Transverse colon (tissue), 4 donors: ENCODE measurements around the gene ARFIP1. TPM values are rescaled to one million over a fixed set of nuclear protein-coding genes. Genes with fewer than 3 reads are reported as not detected.
A peak's percentile ranks its signal among the peaks of the same experiment; 100 is the strongest.

Source experiments
- DNase-seq: peaks from one replicate; pipeline ENCODE4 v3.0.0-alpha.2; 2019
- H3K27ac ChIP-seq, 4 donors: fragments of 200-600 bp; sonication (generic); 2 replicates each; pipeline ENCODE4 v1.5.1; 2016 to 2018; ENCODE audit warnings: inconsistent platforms in 4 of 4
- H3K27me3 ChIP-seq: fragments of 200-600 bp; sonication (generic); 2 replicates; pipeline ENCODE4 v1.5.1; 2017; ENCODE audit warnings: inconsistent platforms
- H3K36me3 ChIP-seq, 4 donors: fragments of 200-600 bp; sonication (generic); 2 replicates each; pipeline ENCODE4 v1.5.1; 2017 to 2019; ENCODE audit warnings: inconsistent platforms in 4 of 4
- H3K4me1 ChIP-seq, 4 donors: fragments of 200-600 bp; sonication (generic); 2 replicates each; pipeline ENCODE4 v1.5.1; 2017 to 2020; ENCODE audit warnings: inconsistent platforms in 4 of 4
- H3K4me3 ChIP-seq, 4 donors: fragments of 200-600 bp; sonication (generic); 1 replicate in 1 of 4; 2 replicates in 3 of 4; pipeline versions ENCODE4 v1.5.1 to v1.6.1; 2017 to 2019; ENCODE audit warnings: inconsistent platforms in 4 of 4
- H3K9me3 ChIP-seq, 2 donors: fragments of 200-600 bp; sonication (generic); 2 replicates each; pipeline ENCODE4 v1.5.1; 2017 to 2019; ENCODE audit warnings: inconsistent platforms in 2 of 2
- EP300 ChIP-seq: sonication (generic); formaldehyde crosslinking; IDR thresholded peaks from one replicate; pipeline ENCODE4 v1.6.1; 2017; ENCODE audit warnings: antibody characterized with exemption, low read depth
- POLR2A ChIP-seq: fragments of 450-650 bp; IDR thresholded peaks from one replicate; pipeline ENCODE4 v1.6.1; 2016; ENCODE audit warnings: antibody characterized with exemption, mild to moderate bottlenecking, moderate library complexity
- POLR2AphosphoS5 ChIP-seq, 3 donors: sonication (generic); formaldehyde crosslinking; IDR thresholded peaks; one replicate each; pipeline ENCODE4 v1.6.1; 2016; ENCODE audit warnings: antibody characterized with exemption in 3 of 3
- WGBS, 2 donors: methylation state at CpG; one replicate each; pipeline ENCODE4 v1.1.5; 2018; ENCODE audit warnings: low coverage in 1 of 2; 5-methylcytosine and 5-hydroxymethylcytosine counted together
- in situ Hi-C, 4 donors: fragments of 200-750 bp; cut with MboI; loops; one replicate each; pipeline versions ENCODE4 v1.15.0 to v1.15.1; 2017; ENCODE audit warnings: low sequenced_read_pairs in 3 of 4, low pct_ligation_motif_present in 1 of 4, low pct_unique_long_range_greater_than_20kb in 1 of 4
- intact Hi-C: fragments of 100-400 bp; cut with DNase I; formaldehyde crosslinking; loops from one replicate; pipeline ENCODE4 v1.15.1; 2023; ENCODE audit warnings: low total_unique reads
- total RNA-seq, 4 donors: library from RNA; depleted of rRNA; stranded (reverse); fragments of >200 nt; gene quantifications; one replicate each; pipeline ENCODE4 v1.1.0, GENCODE V29; 2016
- TF ChIP-seq, protein P1 (sequence below), 5 experiments: fragments of 200-600 bp in 3 of 5; fragments of 450-650 bp in 2 of 5; sonication (generic) in 3 of 5; IDR thresholded peaks; 1 replicate in 2 of 5; 2 replicates in 3 of 5; pipeline ENCODE4 v1.5.1; 2016 to 2017; ENCODE audit warnings: antibody characterized with exemption in 5 of 5, inconsistent platforms in 3 of 5, mild to moderate bottlenecking in 2 of 5, moderate library complexity in 1 of 5

Gene ARFIP1
- total RNA-seq, 4 donors from 2014 or later: 35.0 to 115 (median 46.2) TPM

GRCh38 chr4:152777488-152777887 lies 2.3 kb upstream of the ARFIP1 start:
- intact Hi-C loops (loop anchor here (10.0 kb wide), 1 partner anchor 1463 kb away; no protein-coding TSS in a partner anchor), in situ Hi-C loops (no loop called here)
- Histone ChIP-seq H3K36me3 (no peaks in the 10 kb centered on the region), H3K27me3 (no peaks in the 10 kb centered on the region), H3K9me3 (no peaks in the 10 kb centered on the region), H3K4me3 (no peak overlapping the region), H3K4me1 (peaks cover 9 to 28% (median 20%) of the 10 kb centered on the region in 4 donors), H3K27ac (no peak overlapping the region)
- WGBS, 2 donors: 94 to 100% methylated on average over 1 of the region's 1 CpG
- DNase-seq: no peak
- TF ChIP-seq POLR2A (no peak), POLR2AphosphoS5 (IDR thresholded peaks at IDR 0.05) (no peak), EP300 (no peak)
- TF ChIP-seq, protein P1, sequence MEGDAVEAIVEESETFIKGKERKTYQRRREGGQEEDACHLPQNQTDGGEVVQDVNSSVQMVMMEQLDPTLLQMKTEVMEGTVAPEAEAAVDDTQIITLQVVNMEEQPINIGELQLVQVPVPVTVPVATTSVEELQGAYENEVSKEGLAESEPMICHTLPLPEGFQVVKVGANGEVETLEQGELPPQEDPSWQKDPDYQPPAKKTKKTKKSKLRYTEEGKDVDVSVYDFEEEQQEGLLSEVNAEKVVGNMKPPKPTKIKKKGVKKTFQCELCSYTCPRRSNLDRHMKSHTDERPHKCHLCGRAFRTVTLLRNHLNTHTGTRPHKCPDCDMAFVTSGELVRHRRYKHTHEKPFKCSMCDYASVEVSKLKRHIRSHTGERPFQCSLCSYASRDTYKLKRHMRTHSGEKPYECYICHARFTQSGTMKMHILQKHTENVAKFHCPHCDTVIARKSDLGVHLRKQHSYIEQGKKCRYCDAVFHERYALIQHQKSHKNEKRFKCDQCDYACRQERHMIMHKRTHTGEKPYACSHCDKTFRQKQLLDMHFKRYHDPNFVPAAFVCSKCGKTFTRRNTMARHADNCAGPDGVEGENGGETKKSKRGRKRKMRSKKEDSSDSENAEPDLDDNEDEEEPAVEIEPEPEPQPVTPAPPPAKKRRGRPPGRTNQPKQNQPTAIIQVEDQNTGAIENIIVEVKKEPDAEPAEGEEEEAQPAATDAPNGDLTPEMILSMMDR (IDR thresholded peaks at IDR 0.05): no peak

GRCh38 chr4:152778656-152779512 lies 870 bp upstream of the ARFIP1 start:
- DNase-seq: peak; percentile 32
- Histone ChIP-seq H3K27ac (peak overlapping the region; percentile 87 to 93 (median 92)), H3K4me1 (peaks cover 10 to 41% (median 20%) of the 10 kb centered on the region in 4 donors), H3K36me3 (no peaks in the 10 kb centered on the region), H3K9me3 (no peaks in the 10 kb centered on the region), H3K27me3 (no peaks in the 10 kb centered on the region), H3K4me3 (peak overlapping the region; percentile 66 to 78 (median 71))
- 3 to 4% methylated on average over 16 to 30 of the region's 30 CpGs for WGBS, 2 donors
- no peak for TF ChIP-seq POLR2AphosphoS5 (IDR thresholded peaks at IDR 0.05)
- no peak for TF ChIP-seq POLR2A
- no peak for TF ChIP-seq EP300
- TF ChIP-seq, protein P1 (IDR thresholded peaks at IDR 0.05): no peak
- intact Hi-C loops (loop anchor here (10.0 kb wide), 1 partner anchor 1464 kb away; no protein-coding TSS in a partner anchor), in situ Hi-C loops (no loop called here)

DNA sequence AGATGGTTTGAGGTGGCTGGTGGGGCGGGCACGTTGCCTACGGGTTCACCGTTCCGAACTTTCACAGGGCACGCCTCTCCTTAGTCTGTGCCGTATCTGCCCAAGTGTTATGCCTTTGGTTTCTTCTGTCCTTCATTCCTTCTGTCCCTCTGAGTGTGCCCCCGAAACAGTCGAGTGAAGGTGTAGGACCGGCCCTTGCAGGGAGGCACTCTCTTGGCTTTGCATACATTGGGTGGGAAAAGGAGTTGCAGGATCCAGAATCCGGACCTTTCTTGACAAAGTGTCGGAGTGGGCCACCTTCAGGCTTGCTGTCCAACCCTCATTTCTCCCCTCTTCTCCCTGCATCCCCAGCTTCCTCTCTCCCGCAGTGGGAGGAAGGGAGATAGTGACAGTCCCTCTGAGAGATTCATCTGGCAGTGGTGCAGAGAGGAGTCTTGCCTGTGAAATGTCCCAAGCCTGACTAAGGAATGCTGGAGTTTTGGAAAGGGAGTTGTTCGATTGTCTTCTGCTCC lies 569 bp downstream of the ARFIP1 start:
- intact Hi-C loops: no loop called here
- no peaks in the 10 kb centered on the region for H3K9me3 ChIP-seq
- no peaks in the 10 kb centered on the region for H3K27me3 ChIP-seq
- peak overlapping the region; percentile 87 to 93 (median 92) for H3K27ac ChIP-seq
- DNase-seq: no peak
- TF ChIP-seq POLR2AphosphoS5 (IDR thresholded peaks at IDR 0.05) (no peak), EP300 (no peak)
- TF ChIP-seq, protein P1 (IDR thresholded peaks at IDR 0.05): no peak
- 4 to 40% methylated on average over 1 to 13 of the region's 14 CpGs for WGBS, 2 donors
- H3K4me3 ChIP-seq: peak overlapping the region; percentile 59 to 78 (median 66)
- in situ Hi-C loops: no loop called here
- no peaks in the 10 kb centered on the region for H3K36me3 ChIP-seq
- H3K4me1 ChIP-seq: peaks cover 14 to 56% (median 31%) of the 10 kb centered on the region in 4 donors
